ENCODE measurements around the gene C6orf62.
"Not testable (repeated sequence)": the region's sequence is repeated elsewhere in the genome, so short reads cannot be mapped to it uniquely, and the experiment has no call there.

C6orf62 gene

DNA sequence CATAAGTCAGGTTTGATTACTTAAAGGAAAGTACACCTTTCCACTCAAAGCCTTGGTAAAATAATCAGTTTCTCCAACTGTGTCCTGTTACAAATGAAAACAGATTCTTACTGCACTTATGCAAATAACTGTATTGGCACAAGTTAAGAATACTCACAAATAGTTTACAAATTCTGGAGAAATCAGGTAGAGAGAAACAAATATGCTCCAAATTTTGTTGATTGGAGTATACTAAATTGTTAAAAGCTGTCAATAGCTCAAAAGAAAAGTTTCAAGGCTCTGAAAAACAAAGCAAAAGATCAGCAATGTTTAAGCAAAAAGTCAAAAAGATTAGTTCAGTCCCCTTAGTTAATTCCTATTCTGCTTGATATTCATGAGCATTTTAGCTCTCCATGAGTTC lies 48.5 kb downstream of the C6orf62 start:
- not testable (repeated sequence) for DNase-seq, H3K4me3 Mint-ChIP-seq, ATAC-seq, H3K27me3 Mint-ChIP-seq, H3K27ac Mint-ChIP-seq
- Mint-ChIP-seq H3K9me3 (peaks cover 8 to 19% of the 10 kb centered on the region in 2 donors), H3K4me1 (peaks cover 29% of the 10 kb centered on the region)

GRCh38 chr6:24668997-24669361 lies 50.0 kb downstream of the C6orf62 start:
- ATAC-seq (no peak), DNase-seq (no peak)
- H3K4me1 Mint-ChIP-seq: peaks cover 42% of the 10 kb centered on the region
- peak overlapping the region in 1 of 2 donors; percentile 35 for H3K27ac Mint-ChIP-seq
- H3K27me3 Mint-ChIP-seq: no peaks in the 10 kb centered on the region
- H3K4me3 Mint-ChIP-seq: peak overlapping the region; percentile 99
- peaks cover 8 to 19% of the 10 kb centered on the region in 2 donors for H3K9me3 Mint-ChIP-seq

DNA sequence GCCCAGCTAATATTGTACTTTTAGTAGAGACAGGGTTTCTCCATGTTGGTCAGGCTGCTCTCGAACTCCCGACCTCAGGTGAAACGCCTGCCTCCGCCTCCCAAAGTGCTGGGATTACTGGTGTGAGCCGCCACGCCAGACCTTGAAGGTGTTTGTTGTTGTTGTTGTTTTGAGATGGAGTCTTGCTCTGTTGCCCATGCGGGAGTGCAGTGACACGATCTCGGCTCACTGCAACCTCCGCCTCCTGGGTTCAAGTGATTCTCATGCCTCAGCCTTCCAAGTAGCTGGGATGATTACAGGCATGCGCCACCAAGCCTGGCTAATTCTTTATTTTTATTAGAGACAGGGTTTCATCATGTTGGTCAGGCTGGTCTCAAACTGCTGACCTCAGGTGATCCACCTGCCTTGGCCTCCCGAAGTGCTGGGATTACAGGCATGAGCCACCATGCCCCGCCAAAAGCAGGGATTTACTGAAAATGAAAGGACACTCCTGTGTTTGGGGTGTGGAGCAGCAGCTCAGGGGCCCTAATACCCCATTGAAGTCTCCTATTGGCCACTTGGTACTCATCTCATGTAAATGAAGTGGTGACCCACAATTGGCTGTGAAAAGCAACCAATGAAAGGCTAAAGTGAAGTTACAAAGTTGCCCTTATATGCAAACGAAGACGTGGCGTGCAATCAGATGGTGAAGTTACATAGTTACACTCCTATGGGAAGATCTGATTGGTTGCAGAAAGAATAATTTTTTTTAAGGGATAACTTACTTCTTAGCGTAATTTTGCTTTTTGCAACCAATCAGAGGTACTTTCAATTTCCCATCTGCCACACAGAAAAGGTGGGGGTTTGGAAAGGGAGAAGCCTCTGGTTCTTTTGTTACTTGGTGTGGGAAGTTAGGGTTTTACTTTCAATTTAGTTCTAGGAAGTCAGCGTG lies 50.6 kb downstream of the C6orf62 start:
- Mint-ChIP-seq H3K27ac (peak overlapping the region in 1 of 2 donors; percentile 35), H3K9me3 (peaks cover 8 to 19% of the 10 kb centered on the region in 2 donors), H3K4me1 (peaks cover 49% of the 10 kb centered on the region), H3K4me3 (peak overlapping the region; percentile 99)
- H3K27me3 Mint-ChIP-seq, ATAC-seq: not testable (repeated sequence)
- DNase-seq: peak in 1 of 2 donors; percentile 9

GRCh38 chr6:24667378-24667803 lies 51.6 kb downstream of the C6orf62 start:
- Mint-ChIP-seq H3K9me3 (peaks cover 8 to 19% of the 10 kb centered on the region in 2 donors), H3K4me3 (peak overlapping the region; percentile 99), H3K27me3 (no peaks in the 10 kb centered on the region), H3K4me1 (peaks cover 58% of the 10 kb centered on the region), H3K27ac (peak overlapping the region; percentile 98 to 99)
- no peak for ATAC-seq
- no peak for DNase-seq

GRCh38 chr6:24666641-24667377 lies 52.1 kb downstream of the C6orf62 start, which contains the start of the genes ACOT13 and TDP2:
Gene ACOT13, plus strand, starts transcription at chr6:24667077. Its CDS starts 187 bp downstream, at chr6:24667264.
Gene TDP2, minus strand, starts transcription at chr6:24666899. Its CDS starts 37 bp downstream, at chr6:24666862.
- peaks cover 63% of the 10 kb centered on the region for H3K4me1 Mint-ChIP-seq
- peak; percentile 97 for ATAC-seq

GRCh38 chr6:24666097-24666640 lies 52.8 kb downstream of the C6orf62 start:
- peaks cover 8 to 17% of the 10 kb centered on the region in 2 donors for H3K9me3 Mint-ChIP-seq
- peak overlapping the region; percentile 99 for H3K4me3 Mint-ChIP-seq
- DNase-seq (no peak), ATAC-seq (peak; percentile 66)
- H3K27ac Mint-ChIP-seq: peak overlapping the region; percentile 98 to 99
- H3K27me3 Mint-ChIP-seq: no peaks in the 10 kb centered on the region
- peaks cover 70% of the 10 kb centered on the region for H3K4me1 Mint-ChIP-seq

More at GRCh38 chr6:24666641-24667377, 52.1 kb downstream of the C6orf62 start, which contains the start of the genes ACOT13 and TDP2:
- Mint-ChIP-seq H3K27ac (peak within 1 kb of the TSS; percentile 98 to 99), H3K4me3 (peak within 1 kb of the TSS; percentile 99), H3K27me3 (no peaks in the 10 kb centered on the region), H3K9me3 (peaks cover 8 to 19% of the 10 kb centered on the region in 2 donors)
- peak; percentile 96 to 97 for DNase-seq

- Mint-ChIP-seq H3K4me1 (peaks cover 72% of the 10 kb centered on the region), H3K27ac (no peak overlapping the region), H3K4me3 (peak overlapping the region in 1 of 2 donors; percentile 16), H3K9me3 (peaks cover 4 to 6% of the 10 kb centered on the region in 2 donors), H3K27me3 (no peaks in the 10 kb centered on the region)
- DNase-seq: no peak
- ATAC-seq: no peak
These were observed 54.6 kb downstream of the C6orf62 start for GRCh38 chr6:24664046-24664987.

DNA sequence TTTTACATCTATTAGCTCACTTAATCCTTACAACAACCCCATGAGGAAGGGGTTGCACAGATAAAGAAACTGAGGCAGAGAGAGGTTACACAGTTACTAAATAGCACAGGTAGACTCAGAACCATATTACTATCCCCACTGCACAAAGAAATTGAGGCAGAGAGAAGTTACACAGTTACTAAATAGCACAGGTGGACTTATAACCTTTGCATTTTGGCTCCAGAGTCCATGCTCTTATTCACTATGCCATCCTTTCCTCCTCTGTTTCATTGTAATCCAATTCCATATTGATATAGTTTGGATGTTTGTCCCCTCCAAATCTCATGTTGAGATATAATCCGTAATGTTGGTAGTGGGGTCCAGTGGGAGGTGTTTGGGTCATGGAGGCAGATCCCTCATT lies 55.8 kb downstream of the C6orf62 start:
- no peak overlapping the region for H3K27ac Mint-ChIP-seq
- no peaks in the 10 kb centered on the region for H3K9me3 Mint-ChIP-seq
- no peaks in the 10 kb centered on the region for H3K27me3 Mint-ChIP-seq
- DNase-seq: no peak
- no peak overlapping the region for H3K4me3 Mint-ChIP-seq
- no peak for ATAC-seq
- peaks cover 67% of the 10 kb centered on the region for H3K4me1 Mint-ChIP-seq

- Mint-ChIP-seq H3K4me1 (peaks cover 62% of the 10 kb centered on the region), H3K4me3 (no peak overlapping the region), H3K27ac (no peak overlapping the region), H3K27me3 (no peaks in the 10 kb centered on the region), H3K9me3 (no peaks in the 10 kb centered on the region)
- DNase-seq (no peak), ATAC-seq (no peak)
These were observed 56.7 kb downstream of the C6orf62 start for GRCh38 chr6:24662236-24662635.

- H3K27me3 Mint-ChIP-seq, DNase-seq, H3K9me3 Mint-ChIP-seq, H3K4me3 Mint-ChIP-seq, ATAC-seq: not testable (repeated sequence)
- Mint-ChIP-seq H3K4me1 (peaks cover 63% of the 10 kb centered on the region), H3K27ac (peak overlapping the region in 1 of 2 donors; percentile 34)
These were observed 57.2 kb downstream of the C6orf62 start for GRCh38 chr6:24661759-24662158.

GRCh38 chr6:24660105-24660504 lies 58.8 kb downstream of the C6orf62 start:
- Mint-ChIP-seq H3K4me3 (no peak overlapping the region), H3K27ac (no peak overlapping the region), H3K9me3 (no peaks in the 10 kb centered on the region), H3K27me3 (no peaks in the 10 kb centered on the region), H3K4me1 (peaks cover 68% of the 10 kb centered on the region)
- DNase-seq: no peak
- ATAC-seq: no peak

DNA sequence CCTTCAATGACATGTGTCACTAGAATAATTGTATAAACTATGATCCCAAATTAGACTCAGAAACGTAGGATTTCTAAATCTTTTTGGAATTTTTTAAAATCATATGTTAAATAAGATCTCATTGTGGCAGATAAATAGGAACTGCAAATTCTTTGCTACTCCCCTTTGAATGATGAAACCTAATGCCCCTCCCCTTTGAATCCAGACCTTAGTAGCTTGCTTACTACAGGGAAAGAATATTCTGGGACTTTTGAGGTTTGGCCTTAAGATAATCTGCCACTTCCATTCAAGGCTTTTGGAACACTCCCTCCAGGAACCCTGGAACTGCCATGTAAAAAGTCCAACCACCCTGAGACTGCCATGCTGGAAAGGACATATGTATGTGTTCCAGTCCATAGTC lies 59.4 kb downstream of the C6orf62 start:
- no peak overlapping the region for H3K4me3 Mint-ChIP-seq
- DNase-seq (no peak), ATAC-seq (no peak)
- no peaks in the 10 kb centered on the region for H3K9me3 Mint-ChIP-seq
- no peaks in the 10 kb centered on the region for H3K27me3 Mint-ChIP-seq
- H3K4me1 Mint-ChIP-seq: peaks cover 63% of the 10 kb centered on the region
- no peak overlapping the region for H3K27ac Mint-ChIP-seq

GRCh38 chr6:24658573-24659560 lies 60.1 kb downstream of the C6orf62 start:
- no peak for ATAC-seq
- Mint-ChIP-seq H3K27ac (no peak overlapping the region), H3K4me1 (peaks cover 58% of the 10 kb centered on the region), H3K9me3 (no peaks in the 10 kb centered on the region), H3K27me3 (no peaks in the 10 kb centered on the region), H3K4me3 (no peak overlapping the region)
- no peak for DNase-seq

Data from stimulated activated naive CD8-positive, alpha-beta T cell treated with anti-CD3 and anti-CD28 coated beads, Interleukin-15, amount 100 ng/mL, for 72 hours (primary cell).